Rectal smooth muscle tissue (tissue), 1 donor: ENCODE results near the gene RNF10.
"Not testable (repeated sequence)": the region's sequence is repeated elsewhere in the genome, so short reads cannot be mapped to it uniquely, and the experiment has no call there.

Experiments used
- H3K27ac ChIP-seq: one replicate; pipeline ENCODE4 v1.7.0; 2013; ENCODE audit warnings: low read depth, low read length, inconsistent platforms
- H3K27me3 ChIP-seq: one replicate; pipeline ENCODE4 v1.7.0; 2013; ENCODE audit warnings: low read length; ENCODE audit not compliant: control insufficient read depth, insufficient read depth
- H3K36me3 ChIP-seq: one replicate; pipeline ENCODE4 v1.7.0; 2013; ENCODE audit warnings: low read length; ENCODE audit not compliant: control insufficient read depth, insufficient read depth
- H3K4me1 ChIP-seq: one replicate; pipeline ENCODE4 v1.7.0; 2013; ENCODE audit warnings: low read length; ENCODE audit not compliant: control insufficient read depth, insufficient read depth
- H3K4me3 ChIP-seq: one replicate; pipeline ENCODE4 v1.7.0; 2013; ENCODE audit warnings: low read length
- H3K9ac ChIP-seq: one replicate; pipeline ENCODE4 v1.7.0; 2013; ENCODE audit warnings: low read length

RNF10 gene

GRCh38 chr12:120534203-120534702, at the start of gene RNF10:
RNF10 (plus strand) TSS chr12:120534356; CDS start chr12:120534812, 456 bp downstream.
- peak within 1 kb of the TSS; percentile 96 for H3K4me3 ChIP-seq
- peak within 1 kb of the TSS; percentile 84 for H3K9ac ChIP-seq
- H3K27me3 ChIP-seq = no peaks in the 10 kb centered on the region
- H3K4me1 ChIP-seq = peaks cover 35% of the 10 kb centered on the region
- peak within 1 kb of the TSS; percentile 88 for H3K27ac ChIP-seq
- peaks cover 3% of the 10 kb centered on the region for H3K36me3 ChIP-seq

DNA sequence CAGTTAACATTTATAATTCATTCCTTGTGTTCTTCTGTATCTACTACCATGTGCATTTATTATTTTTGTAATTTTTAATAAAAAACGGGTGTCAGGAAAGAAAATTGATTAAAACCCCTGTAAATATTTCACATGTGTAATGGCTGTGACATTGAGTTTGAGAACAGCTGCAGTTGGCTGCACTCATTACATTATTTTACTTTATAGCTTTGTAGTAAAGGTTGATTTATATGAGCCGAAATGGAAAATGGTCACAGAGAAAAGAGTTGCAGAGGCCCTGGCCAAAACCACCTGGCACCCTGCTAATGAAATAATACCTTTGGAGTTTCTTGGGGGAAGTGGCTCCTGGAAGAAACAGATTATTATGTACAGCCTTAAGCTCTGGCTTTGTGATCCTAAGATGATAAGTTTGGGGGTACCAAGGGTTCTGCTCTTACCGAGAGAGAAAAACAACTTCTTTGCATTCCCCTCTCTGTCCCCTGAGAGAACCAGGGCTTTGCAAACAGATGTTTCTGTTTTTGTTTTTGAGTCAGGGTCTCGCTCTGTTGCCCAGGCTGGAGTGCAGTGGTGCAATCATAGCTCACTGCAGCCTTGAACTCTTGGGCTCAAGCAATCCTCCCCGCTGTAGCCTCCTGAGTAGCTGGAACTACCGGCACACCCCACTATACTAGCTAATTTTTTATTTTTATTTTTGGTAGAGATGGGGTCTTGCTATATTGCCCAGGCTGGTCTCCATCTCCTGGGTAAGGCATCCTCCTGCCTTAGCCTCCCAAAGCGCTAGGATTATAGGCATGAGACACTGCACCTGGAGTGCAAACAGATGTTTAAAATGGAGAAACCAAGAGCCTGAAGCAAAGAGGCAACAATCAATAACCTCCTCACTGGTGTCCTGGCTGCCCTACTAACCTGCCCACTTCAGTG, 47.9 kb upstream of the RNF10 start:
- no peak overlapping the region for H3K27ac ChIP-seq
- H3K4me1 ChIP-seq = no peaks in the 10 kb centered on the region
- H3K36me3 ChIP-seq = no peaks in the 10 kb centered on the region
- H3K4me3 ChIP-seq = no peak overlapping the region
- H3K9ac ChIP-seq = no peak overlapping the region
- H3K27me3 ChIP-seq = no peaks in the 10 kb centered on the region

DNA sequence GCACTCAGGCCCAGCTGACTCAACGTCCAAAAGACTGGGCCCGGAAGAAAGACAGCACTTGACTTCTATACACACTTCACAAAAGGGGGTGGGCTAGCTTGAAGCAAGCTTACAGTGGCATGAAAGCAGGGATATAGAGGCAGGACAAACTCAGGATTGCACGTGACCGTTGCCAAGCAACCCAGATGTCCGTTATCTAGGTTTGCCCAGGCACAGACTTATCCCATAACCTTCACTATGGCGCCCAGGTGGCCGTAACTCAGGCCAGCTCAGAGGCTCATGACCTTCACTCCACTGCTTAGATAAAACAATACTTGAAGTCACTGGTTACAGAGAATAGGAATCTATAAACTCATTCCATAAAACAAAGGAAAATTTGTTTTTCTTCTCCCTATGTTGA, 46.6 kb upstream of the RNF10 start:
- H3K36me3 ChIP-seq, H3K4me3 ChIP-seq, H3K4me1 ChIP-seq, H3K9ac ChIP-seq, H3K27me3 ChIP-seq, H3K27ac ChIP-seq: not testable (repeated sequence)

DNA sequence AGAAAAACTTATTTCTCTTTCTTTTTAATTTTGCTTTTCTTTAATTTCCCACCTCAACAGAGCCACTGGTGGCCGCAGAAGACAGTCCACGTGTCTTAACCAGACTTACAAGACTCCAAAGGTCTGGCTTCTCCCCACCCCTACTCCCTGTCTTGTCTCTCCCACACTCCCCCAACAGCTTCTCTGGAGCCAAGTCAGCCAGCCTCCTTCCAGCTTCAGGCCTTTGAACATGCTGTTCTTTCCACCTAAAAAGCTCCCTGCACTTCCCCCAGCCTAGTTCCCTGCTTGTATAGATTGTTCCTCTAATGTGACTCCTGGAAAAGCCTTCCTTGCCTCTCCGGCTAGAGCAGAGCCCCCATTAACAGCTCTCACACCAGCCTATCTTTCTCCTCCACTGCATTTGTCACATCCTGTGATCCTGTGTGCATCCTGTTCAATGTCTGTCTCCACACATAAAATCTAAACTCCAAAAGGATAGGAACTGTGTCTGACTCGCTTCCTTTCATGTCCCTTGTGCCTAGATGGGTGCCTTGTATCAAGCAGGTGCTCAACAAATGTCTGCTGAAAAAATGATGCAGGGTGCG, 46.0 kb upstream of the RNF10 start:
- H3K4me1 ChIP-seq = no peaks in the 10 kb centered on the region
- H3K27me3 ChIP-seq = no peaks in the 10 kb centered on the region
- no peak overlapping the region for H3K9ac ChIP-seq
- H3K36me3 ChIP-seq = no peaks in the 10 kb centered on the region
- H3K27ac ChIP-seq = no peak overlapping the region
- H3K4me3 ChIP-seq = no peak overlapping the region

DNA sequence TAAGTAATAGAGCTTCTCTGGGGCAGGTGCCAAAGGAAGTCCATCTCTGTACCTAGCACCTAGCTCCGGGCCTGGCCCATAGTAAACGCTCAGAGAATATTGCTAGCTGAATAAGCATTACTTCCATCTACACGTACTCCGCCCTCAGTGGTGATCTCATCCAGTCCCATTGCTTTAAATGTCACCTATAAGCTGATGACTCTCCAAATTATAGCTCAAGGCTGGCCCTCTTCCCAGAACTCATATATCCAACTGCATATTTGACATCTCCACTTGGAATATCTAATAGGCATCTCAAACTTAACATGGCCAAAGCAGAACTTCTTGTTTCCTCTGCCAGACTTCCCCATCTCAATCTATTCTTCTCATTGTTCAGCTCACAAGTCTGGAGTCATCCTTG, 45.1 kb upstream of the RNF10 start:
- no peaks in the 10 kb centered on the region for H3K27me3 ChIP-seq
- no peaks in the 10 kb centered on the region for H3K4me1 ChIP-seq
- no peaks in the 10 kb centered on the region for H3K36me3 ChIP-seq
- no peak overlapping the region for H3K4me3 ChIP-seq
- H3K9ac ChIP-seq = no peak overlapping the region
- no peak overlapping the region for H3K27ac ChIP-seq

- H3K36me3 ChIP-seq = no peaks in the 10 kb centered on the region
- no peak overlapping the region for H3K4me3 ChIP-seq
- H3K9ac ChIP-seq = no peak overlapping the region
- no peak overlapping the region for H3K27ac ChIP-seq
- no peaks in the 10 kb centered on the region for H3K4me1 ChIP-seq
- H3K27me3 ChIP-seq = no peaks in the 10 kb centered on the region
Measured at GRCh38 chr12:120490325-120490724, 43.8 kb upstream of the RNF10 start.

DNA sequence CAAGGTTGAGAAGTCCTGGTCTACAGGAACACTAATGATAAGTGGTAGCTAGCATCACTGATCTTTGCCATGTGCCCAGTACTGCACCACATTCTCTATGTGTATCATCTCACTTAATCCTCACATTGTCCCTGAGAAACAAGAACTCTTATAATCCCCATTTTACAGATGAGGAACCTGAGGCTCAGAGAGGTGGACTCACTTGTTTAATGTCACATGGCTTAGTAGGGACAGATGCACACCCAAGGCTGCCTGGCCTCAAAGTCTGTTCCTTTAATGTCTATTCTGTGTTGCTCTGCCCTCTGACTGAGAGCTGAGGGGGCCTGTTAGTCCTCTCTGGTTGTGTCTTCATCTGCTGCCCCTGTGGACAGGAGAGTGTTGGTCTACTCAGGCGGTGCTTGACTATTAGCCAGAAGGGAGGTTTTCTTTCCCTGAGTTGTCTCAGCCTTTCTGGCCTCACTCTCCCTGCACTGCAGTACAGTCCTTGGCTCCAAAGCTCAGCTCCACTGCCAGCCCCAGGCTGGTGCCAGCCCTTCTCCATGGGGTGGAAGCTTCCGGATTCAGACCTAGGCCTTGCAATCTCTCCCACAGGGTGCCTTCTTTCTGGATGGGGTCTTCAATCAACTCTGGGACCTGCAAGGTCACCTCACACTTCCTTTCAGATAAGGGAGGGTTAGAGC, 43.2 kb upstream of the RNF10 start:
- no peak overlapping the region for H3K27ac ChIP-seq
- no peaks in the 10 kb centered on the region for H3K27me3 ChIP-seq
- no peaks in the 10 kb centered on the region for H3K4me1 ChIP-seq
- no peaks in the 10 kb centered on the region for H3K36me3 ChIP-seq
- no peak overlapping the region for H3K4me3 ChIP-seq
- no peak overlapping the region for H3K9ac ChIP-seq

GRCh38 chr12:120495186-120495730, 38.9 kb upstream of the RNF10 start:
- Histone ChIP-seq H3K9ac (no peak overlapping the region), H3K4me1 (peaks cover 6% of the 10 kb centered on the region), H3K27ac (peak overlapping the region; percentile 90), H3K4me3 (peak overlapping the region; percentile 70), H3K36me3 (peaks cover 6% of the 10 kb centered on the region), H3K27me3 (no peaks in the 10 kb centered on the region)

- Histone ChIP-seq H3K9ac (peak within 1 kb of the TSS; percentile 57), H3K27me3 (no peaks in the 10 kb centered on the region), H3K27ac (peak within 1 kb of the TSS; percentile 90), H3K4me1 (peaks cover 6% of the 10 kb centered on the region), H3K36me3 (peaks cover 8% of the 10 kb centered on the region), H3K4me3 (peak within 1 kb of the TSS; percentile 92)
Measured at GRCh38 chr12:120495731-120496412, 38.3 kb upstream of the RNF10 start, which contains the start of gene DYNLL1. DYNLL1 (plus strand) TSS chr12:120496113; CDS start chr12:120496422, 309 bp downstream.

DNA sequence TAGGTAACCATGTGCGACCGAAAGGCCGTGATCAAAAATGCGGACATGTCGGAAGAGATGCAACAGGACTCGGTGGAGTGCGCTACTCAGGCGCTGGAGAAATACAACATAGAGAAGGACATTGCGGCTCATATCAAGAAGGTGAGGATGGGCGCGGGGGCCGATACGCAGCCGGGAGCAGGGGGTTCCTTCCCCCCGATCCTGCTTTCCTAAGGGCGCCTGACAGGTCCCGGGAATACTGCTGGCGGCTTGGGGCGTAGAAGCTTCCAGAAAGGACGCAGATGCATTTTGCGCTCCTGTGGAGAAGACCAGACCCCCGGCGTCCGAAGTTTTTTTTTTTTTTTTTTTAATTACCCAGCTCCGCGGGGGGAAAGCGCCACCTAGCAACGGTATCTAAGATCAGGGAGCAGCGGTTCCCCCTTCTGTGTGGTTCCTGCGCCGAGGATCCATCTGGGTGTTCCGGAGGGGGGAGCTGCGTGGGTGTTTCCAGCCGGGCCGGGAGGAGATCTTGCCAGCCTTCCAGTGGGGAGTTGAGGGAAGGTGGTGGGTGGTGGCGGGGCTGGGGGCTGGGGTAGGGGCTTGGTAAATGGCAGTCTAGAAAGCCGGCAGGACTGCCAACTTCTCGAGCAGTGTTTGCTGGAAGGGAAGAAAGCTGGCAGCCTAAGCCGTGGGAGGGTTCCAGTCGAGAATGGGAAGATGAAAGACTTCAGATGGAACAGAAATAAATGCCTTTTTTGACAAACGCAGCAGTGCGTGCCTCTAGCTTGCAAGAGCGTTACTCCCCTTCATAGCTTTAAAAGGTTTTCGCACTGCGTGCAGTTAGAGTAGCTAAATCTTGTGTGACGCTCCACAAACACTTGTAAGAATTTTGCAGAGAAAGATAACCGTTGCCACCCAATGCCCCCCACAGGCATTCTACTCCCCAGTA, 37.5 kb upstream of the RNF10 start:
- Histone ChIP-seq H3K27me3 (no peaks in the 10 kb centered on the region), H3K4me1 (peaks cover 6% of the 10 kb centered on the region), H3K9ac (peak overlapping the region; percentile 57), H3K36me3 (peaks cover 9% of the 10 kb centered on the region), H3K27ac (peak overlapping the region; percentile 90), H3K4me3 (peak overlapping the region; percentile 92)

- peaks cover 9% of the 10 kb centered on the region for H3K36me3 ChIP-seq
- no peaks in the 10 kb centered on the region for H3K27me3 ChIP-seq
- H3K27ac ChIP-seq = peak overlapping the region; percentile 90
- H3K4me1 ChIP-seq = peaks cover 6% of the 10 kb centered on the region
- H3K9ac ChIP-seq = peak overlapping the region; percentile 57
- peak overlapping the region; percentile 92 for H3K4me3 ChIP-seq
Measured at GRCh38 chr12:120497524-120498150, 36.5 kb upstream of the RNF10 start.
